Medulla oblongata (tissue), 1 donor: ENCODE results near the gene PCDH15.
"Not testable (repeated sequence)": the region's sequence is repeated elsewhere in the genome, so short reads cannot be mapped to it uniquely, and the experiment has no call there.

Experiments used
- DNase-seq: peaks from one replicate; pipeline ENCODE4 v3.0.0-alpha.2; 2015; ENCODE audit errors: extremely low spot score

PCDH15 gene

GRCh38 chr10:54554028-54554427 lies 247.0 kb downstream of the PCDH15 start:
- no peak for DNase-seq

- DNase-seq: no peak
Measured at GRCh38 chr10:54550016-54550415, 251.0 kb downstream of the PCDH15 start.

GRCh38 chr10:54531296-54531695 lies 269.7 kb downstream of the PCDH15 start:
- DNase-seq: no peak

GRCh38 chr10:54530299-54530698 lies 270.7 kb downstream of the PCDH15 start:
- DNase-seq: no peak

- no peak for DNase-seq
Measured at GRCh38 chr10:54525816-54526215, 275.2 kb downstream of the PCDH15 start.

GRCh38 chr10:54515244-54515643 lies 285.8 kb downstream of the PCDH15 start:
- DNase-seq: not testable (repeated sequence)

- DNase-seq: no peak
Measured at GRCh38 chr10:54503863-54504262, 297.2 kb downstream of the PCDH15 start.

GRCh38 chr10:54501929-54502328 lies 299.1 kb downstream of the PCDH15 start:
- no peak for DNase-seq

GRCh38 chr10:54496852-54497251 lies 304.2 kb downstream of the PCDH15 start:
- DNase-seq: no peak

- no peak for DNase-seq
Measured at GRCh38 chr10:54487743-54488142, 313.3 kb downstream of the PCDH15 start.

- DNase-seq: no peak
Measured at GRCh38 chr10:54485971-54486370, 315.1 kb downstream of the PCDH15 start.

- DNase-seq: no peak
Measured at GRCh38 chr10:54484186-54484585, 316.8 kb downstream of the PCDH15 start.

GRCh38 chr10:54478601-54479000 lies 322.4 kb downstream of the PCDH15 start:
- DNase-seq: no peak

- no peak for DNase-seq
Measured at GRCh38 chr10:54477738-54478137, 323.3 kb downstream of the PCDH15 start.

GRCh38 chr10:54470324-54470631 lies 330.8 kb downstream of the PCDH15 start:
- no peak for DNase-seq

- no peak for DNase-seq
Measured at GRCh38 chr10:54469587-54470323, 331.3 kb downstream of the PCDH15 start.

GRCh38 chr10:54454271-54454670 lies 346.8 kb downstream of the PCDH15 start:
- DNase-seq: no peak

- DNase-seq: no peak
Measured at GRCh38 chr10:54449056-54449455, 352.0 kb downstream of the PCDH15 start.

GRCh38 chr10:54444170-54444569 lies 356.9 kb downstream of the PCDH15 start:
- DNase-seq: no peak

GRCh38 chr10:54441275-54441674 lies 359.8 kb downstream of the PCDH15 start:
- no peak for DNase-seq

GRCh38 chr10:54434782-54435181 lies 366.2 kb downstream of the PCDH15 start:
- DNase-seq: no peak

- DNase-seq: no peak
Measured at GRCh38 chr10:54415483-54415882, 385.5 kb downstream of the PCDH15 start.

- DNase-seq: peak; percentile 54
Measured at GRCh38 chr10:54402576-54402975, 398.5 kb downstream of the PCDH15 start.

- no peak for DNase-seq
Measured at GRCh38 chr10:54396031-54396430, 405.0 kb downstream of the PCDH15 start.
